ENCODE results near the gene IL9. TPM values are rescaled to one million over a fixed set of nuclear protein-coding genes. Genes with fewer than 3 reads are reported as not detected.

IL9 gene
- polyA plus RNA-seq, 1 donor (not counting 4 experiments of a cell fraction or from before 2014, with no cell fraction given) = not detected

DNA sequence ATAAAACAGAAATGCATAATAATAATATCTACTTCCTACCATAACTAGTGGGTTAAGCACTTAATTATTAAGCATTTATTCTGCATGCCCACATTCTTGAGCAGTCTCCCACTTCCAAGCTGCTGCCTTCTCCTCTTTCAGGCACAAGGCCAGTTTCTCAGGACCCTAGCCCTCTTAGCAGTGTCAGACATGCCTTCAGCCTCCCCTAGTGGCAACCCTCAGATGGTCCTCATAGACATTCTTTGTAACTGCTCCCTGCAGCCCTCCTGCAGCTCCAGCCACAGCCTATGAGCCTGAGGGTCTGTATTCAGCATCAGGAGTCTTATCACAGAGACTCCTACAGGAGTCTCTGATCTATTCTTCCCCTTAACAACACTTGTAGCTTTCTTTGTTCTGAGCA lies 3.9 kb downstream of the IL9 start:
- dilution Hi-C loops (cut with MboI; ENCODE audit: extremely low pct_ligation_motif_present, low sequenced_read_pairs) = no loop called here
- H3K36me3 ChIP-seq (ENCODE audit: control insufficient read depth in 2 of 2, extremely low read depth in 1 of 2, insufficient read depth in 2 of 2, low read length in 2 of 2) = no peaks in the 10 kb centered on the region
- H3K4me2 ChIP-seq (ENCODE audit: control insufficient read depth, extremely low read depth, insufficient read depth, low read depth, low read length) = no peak overlapping the region
- no peaks in the 10 kb centered on the region for H3K27me3 ChIP-seq (ENCODE audit: control insufficient read depth, extremely low read depth, insufficient read depth, low read length)
- no peaks in the 10 kb centered on the region for H4K20me1 ChIP-seq (ENCODE audit: control insufficient read depth, extremely low read depth, insufficient read depth, low read length)
- no peak overlapping the region for H3K27ac ChIP-seq (ENCODE audit: control insufficient read depth, insufficient read depth, low read length)
- H3K9me3 ChIP-seq (ENCODE audit: control insufficient read depth, low read depth, low read length) = no peaks in the 10 kb centered on the region
- H3K4me3 ChIP-seq (ENCODE audit: control insufficient read depth in 2 of 3, extremely low read depth in 1 of 3, insufficient read depth in 2 of 3, low read depth in 1 of 3, low read length in 3 of 3) = no peak overlapping the region
- DNase-seq (ENCODE audit: low read depth, low spot score) (no peak), FAIRE-seq (no peak)
- H3K79me2 ChIP-seq (ENCODE audit: control insufficient read depth, insufficient read depth, low read length) = no peaks in the 10 kb centered on the region
- no peak overlapping the region for H3K9ac ChIP-seq (ENCODE audit: control insufficient read depth, extremely low read depth, insufficient read depth, low read length)
- H3K4me1 ChIP-seq (ENCODE audit: control insufficient read depth, extremely low read depth, insufficient read depth, low read length) = no peaks in the 10 kb centered on the region
- TF ChIP-seq, protein P1, sequence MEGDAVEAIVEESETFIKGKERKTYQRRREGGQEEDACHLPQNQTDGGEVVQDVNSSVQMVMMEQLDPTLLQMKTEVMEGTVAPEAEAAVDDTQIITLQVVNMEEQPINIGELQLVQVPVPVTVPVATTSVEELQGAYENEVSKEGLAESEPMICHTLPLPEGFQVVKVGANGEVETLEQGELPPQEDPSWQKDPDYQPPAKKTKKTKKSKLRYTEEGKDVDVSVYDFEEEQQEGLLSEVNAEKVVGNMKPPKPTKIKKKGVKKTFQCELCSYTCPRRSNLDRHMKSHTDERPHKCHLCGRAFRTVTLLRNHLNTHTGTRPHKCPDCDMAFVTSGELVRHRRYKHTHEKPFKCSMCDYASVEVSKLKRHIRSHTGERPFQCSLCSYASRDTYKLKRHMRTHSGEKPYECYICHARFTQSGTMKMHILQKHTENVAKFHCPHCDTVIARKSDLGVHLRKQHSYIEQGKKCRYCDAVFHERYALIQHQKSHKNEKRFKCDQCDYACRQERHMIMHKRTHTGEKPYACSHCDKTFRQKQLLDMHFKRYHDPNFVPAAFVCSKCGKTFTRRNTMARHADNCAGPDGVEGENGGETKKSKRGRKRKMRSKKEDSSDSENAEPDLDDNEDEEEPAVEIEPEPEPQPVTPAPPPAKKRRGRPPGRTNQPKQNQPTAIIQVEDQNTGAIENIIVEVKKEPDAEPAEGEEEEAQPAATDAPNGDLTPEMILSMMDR (optimal IDR thresholded peaks at IDR 0.05 in 1 of 3, IDR thresholded peaks at IDR 0.05 in 1 of 3, conservative IDR thresholded peaks at IDR 0.05 in 1 of 3; ENCODE audit: extremely low read depth in 1 of 3, insufficient read depth in 2 of 3, low read length in 3 of 3) = peak in 2 of 3 experiments; percentile 9 to 23
- no peak for TF ChIP-seq EZH2 (IDR thresholded peaks at IDR 0.05; ENCODE audit: low read length)
- H3K9me1 ChIP-seq (ENCODE audit: control insufficient read depth, extremely low read depth, insufficient read depth, low read length) = no peaks in the 10 kb centered on the region
- no peak overlapping the region for H2AFZ ChIP-seq (ENCODE audit: control insufficient read depth, low read length)

DNA sequence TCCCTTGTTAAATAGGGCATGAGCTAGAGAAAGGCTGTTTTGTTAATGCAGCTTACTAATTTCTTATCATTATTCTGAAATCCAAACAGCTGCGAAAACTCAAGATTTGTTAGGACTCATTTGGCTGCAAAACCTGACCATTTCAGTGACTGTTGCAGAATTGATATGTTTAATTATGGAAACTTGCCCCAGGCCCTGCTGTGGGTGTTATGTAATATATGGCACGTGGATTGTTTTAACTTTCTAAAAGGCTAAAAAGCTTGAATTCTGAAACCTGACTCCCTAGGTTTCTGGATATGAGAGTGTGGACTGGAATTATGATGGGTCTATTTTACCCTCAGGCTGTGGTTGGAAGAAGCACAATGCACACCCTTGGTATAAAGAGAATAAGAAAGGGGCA lies 4.4 kb downstream of the IL9 start:
- Histone ChIP-seq H3K27ac (ENCODE audit: control insufficient read depth, insufficient read depth, low read length) (no peak overlapping the region), H3K4me1 (ENCODE audit: control insufficient read depth, extremely low read depth, insufficient read depth, low read length) (no peaks in the 10 kb centered on the region), H3K79me2 (ENCODE audit: control insufficient read depth, insufficient read depth, low read length) (no peaks in the 10 kb centered on the region), H2AFZ (ENCODE audit: control insufficient read depth, low read length) (no peak overlapping the region), H3K36me3 (ENCODE audit: control insufficient read depth in 2 of 2, extremely low read depth in 1 of 2, insufficient read depth in 2 of 2, low read length in 2 of 2) (no peaks in the 10 kb centered on the region), H3K4me3 (ENCODE audit: control insufficient read depth in 2 of 3, extremely low read depth in 1 of 3, insufficient read depth in 2 of 3, low read depth in 1 of 3, low read length in 3 of 3) (no peak overlapping the region), H3K9me3 (ENCODE audit: control insufficient read depth, low read depth, low read length) (no peaks in the 10 kb centered on the region), H3K9ac (ENCODE audit: control insufficient read depth, extremely low read depth, insufficient read depth, low read length) (no peak overlapping the region), H4K20me1 (ENCODE audit: control insufficient read depth, extremely low read depth, insufficient read depth, low read length) (no peaks in the 10 kb centered on the region), H3K27me3 (ENCODE audit: control insufficient read depth, extremely low read depth, insufficient read depth, low read length) (no peaks in the 10 kb centered on the region), H3K4me2 (ENCODE audit: control insufficient read depth, extremely low read depth, insufficient read depth, low read depth, low read length) (no peak overlapping the region), H3K9me1 (ENCODE audit: control insufficient read depth, extremely low read depth, insufficient read depth, low read length) (no peaks in the 10 kb centered on the region)
- dilution Hi-C loops (cut with MboI; ENCODE audit: extremely low pct_ligation_motif_present, low sequenced_read_pairs) = no loop called here
- DNase-seq (ENCODE audit: low read depth, low spot score) (no peak), FAIRE-seq (no peak)
- TF ChIP-seq, protein P1 (optimal IDR thresholded peaks at IDR 0.05 in 1 of 3, IDR thresholded peaks at IDR 0.05 in 1 of 3, conservative IDR thresholded peaks at IDR 0.05 in 1 of 3; ENCODE audit: extremely low read depth in 1 of 3, insufficient read depth in 2 of 3, low read length in 3 of 3) = no peak
- no peak for TF ChIP-seq EZH2 (IDR thresholded peaks at IDR 0.05; ENCODE audit: low read length)
